ENCODE data around the gene PIGK. TPM values are rescaled to one million over a fixed set of nuclear protein-coding genes. Genes with fewer than 3 reads are reported as not detected.

Gene PIGK
- total RNA-seq, 4 donors from 2014 or later = 15.3 to 27.2 (median 20.9) TPM

- TF ChIP-seq CTCF (IDR thresholded peaks at IDR 0.05) (no peak), POLR2A (IDR thresholded peaks at IDR 0.05) (no peak), EP300 (IDR thresholded peaks at IDR 0.05) (no peak)
- Histone ChIP-seq H3K4me3 (no peak overlapping the region), H3K27me3 (no peaks in the 10 kb centered on the region), H3K36me3 (peaks cover 0 to under 1% (median 0%) of the 10 kb centered on the region in 3 donors), H3K27ac (no peak overlapping the region), H3K9me3 (no peaks in the 10 kb centered on the region), H3K4me1 (no peaks in the 10 kb centered on the region)
- 52 to 75% methylated on average over 5 of the region's 5 CpGs for WGBS, 2 donors
- DNase-seq (ENCODE audit: low spot score in 2 of 2) = no peak
Measured at GRCh38 chr1:77060000-77060399, 159.2 kb downstream of the PIGK start.

- Histone ChIP-seq H3K4me1 (no peaks in the 10 kb centered on the region), H3K27me3 (no peaks in the 10 kb centered on the region), H3K9me3 (no peaks in the 10 kb centered on the region), H3K36me3 (peaks cover 0 to 7% (median 0%) of the 10 kb centered on the region in 3 donors), H3K4me3 (no peak overlapping the region), H3K27ac (no peak overlapping the region)
- WGBS, 2 donors = 78 to 86% methylated on average over 7 of the region's 7 CpGs
- TF ChIP-seq CTCF (IDR thresholded peaks at IDR 0.05) (no peak), POLR2A (IDR thresholded peaks at IDR 0.05) (no peak), EP300 (IDR thresholded peaks at IDR 0.05) (no peak)
- no peak for DNase-seq (ENCODE audit: low spot score in 2 of 2)
Measured at GRCh38 chr1:77057994-77058585, 161.1 kb downstream of the PIGK start.

GRCh38 chr1:77056525-77056924 lies 162.7 kb downstream of the PIGK start:
- TF ChIP-seq EP300 (IDR thresholded peaks at IDR 0.05) (no peak), CTCF (IDR thresholded peaks at IDR 0.05) (no peak), POLR2A (IDR thresholded peaks at IDR 0.05) (no peak)
- Histone ChIP-seq H3K27ac (no peak overlapping the region), H3K4me1 (no peaks in the 10 kb centered on the region), H3K36me3 (peaks cover 0 to 7% (median 0%) of the 10 kb centered on the region in 3 donors), H3K27me3 (no peaks in the 10 kb centered on the region), H3K9me3 (no peaks in the 10 kb centered on the region), H3K4me3 (no peak overlapping the region)
- DNase-seq (ENCODE audit: low spot score in 2 of 2) = no peak
- WGBS, 2 donors = 84 to 91% methylated on average over 7 of the region's 7 CpGs

- no peak for TF ChIP-seq CTCF (IDR thresholded peaks at IDR 0.05)
- TF ChIP-seq POLR2A (IDR thresholded peaks at IDR 0.05) = no peak
- no peak for TF ChIP-seq EP300 (IDR thresholded peaks at IDR 0.05)
- H3K27ac ChIP-seq = no peak overlapping the region
- peaks cover 0 to 7% (median 0%) of the 10 kb centered on the region in 3 donors for H3K36me3 ChIP-seq
- no peak overlapping the region for H3K4me3 ChIP-seq
- 58 to 67% methylated on average over 1 of the region's 1 CpG for WGBS, 2 donors
- no peaks in the 10 kb centered on the region for H3K4me1 ChIP-seq
- H3K27me3 ChIP-seq = no peaks in the 10 kb centered on the region
- DNase-seq (ENCODE audit: low spot score in 2 of 2) = no peak
- H3K9me3 ChIP-seq = no peaks in the 10 kb centered on the region
Measured at GRCh38 chr1:77051425-77051824, 167.8 kb downstream of the PIGK start.

GRCh38 chr1:77048615-77049005 lies 170.6 kb downstream of the PIGK start:
- Histone ChIP-seq H3K4me3 (no peak overlapping the region), H3K9me3 (no peaks in the 10 kb centered on the region), H3K36me3 (peaks cover 0 to 6% (median 0%) of the 10 kb centered on the region in 3 donors), H3K27me3 (no peaks in the 10 kb centered on the region), H3K27ac (no peak overlapping the region), H3K4me1 (no peaks in the 10 kb centered on the region)
- TF ChIP-seq EP300 (IDR thresholded peaks at IDR 0.05) = no peak
- TF ChIP-seq POLR2A (IDR thresholded peaks at IDR 0.05) = no peak
- TF ChIP-seq CTCF (IDR thresholded peaks at IDR 0.05) = no peak
- 65 to 74% methylated on average over 1 of the region's 1 CpG for WGBS, 2 donors
- no peak for DNase-seq (ENCODE audit: low spot score in 2 of 2)

Measured in tibial nerve (tissue), 4 donors.